ENCODE results near the gene GSG1L. TPM values are rescaled to one million over a fixed set of nuclear protein-coding genes. Genes with fewer than 3 reads are reported as not detected.

GSG1L gene
- total and polyA plus RNA-seq, 9 of the 15 experiments (the other 6 are each of a cell fraction or from before 2014, with no cell fraction given) = not detected

- no peak for TF ChIP-seq KAT8 (IDR thresholded peaks at IDR 0.05; ENCODE audit: low read depth)
- TF ChIP-seq SMARCA5 (IDR thresholded peaks at IDR 0.05) = no peak
- TF ChIP-seq TAF9B (IDR thresholded peaks at IDR 0.05; ENCODE audit: partially characterized antibody) = no peak
- no peak for TF ChIP-seq PRMT5 (CRISPR knock-in tag; IDR thresholded peaks at IDR 0.05)
- no peak for TF ChIP-seq ARID3A (IDR thresholded peaks at IDR 0.05; ENCODE audit: borderline replicate concordance, low read depth, low read length)
- TF ChIP-seq MED1 (CRISPR knock-in tag; IDR thresholded peaks at IDR 0.05; ENCODE audit: borderline replicate concordance) = no peak
- no peak for TF ChIP-seq NFRKB (IDR thresholded peaks at IDR 0.05; ENCODE audit: low read depth)
- no peak for TF ChIP-seq JUN (IDR thresholded peaks at IDR 0.05; ENCODE audit: borderline replicate concordance, low read depth, low read length)
- TF ChIP-seq JUN (CRISPR knock-in tag; IDR thresholded peaks at IDR 0.05; ENCODE audit: borderline replicate concordance) = no peak
- TF ChIP-seq ZNF436 (CRISPR knock-in tag; IDR thresholded peaks at IDR 0.05) = no peak
- TF ChIP-seq ZNF384 (IDR thresholded peaks at IDR 0.05; ENCODE audit: low read depth, low read length) = no peak
- no peak for TF ChIP-seq TCF3 (CRISPR knock-in tag; IDR thresholded peaks at IDR 0.05)
- TF ChIP-seq MAFF (IDR thresholded peaks at IDR 0.05; ENCODE audit: low read length) = peak; percentile 80
- TF ChIP-seq NFE2L1 (tag; IDR thresholded peaks at IDR 0.05; ENCODE audit: borderline replicate concordance, low read depth) = peak; percentile 67; the same call in 1 of the 2 replicates
- no peak for TF ChIP-seq CTCF (IDR thresholded peaks at IDR 0.05 in 2 of 3, conservative IDR thresholded peaks at IDR 0.05 in 1 of 3; ENCODE audit: insufficient read depth in 2 of 3, low read depth in 1 of 3, low read length in 3 of 3)
- TF ChIP-seq MCM2 (IDR thresholded peaks at IDR 0.05; ENCODE audit: low read depth) = no peak
- no peak for TF ChIP-seq ZNF512 (tag; IDR thresholded peaks at IDR 0.05)
- TF ChIP-seq POLR2AphosphoS5 (IDR thresholded peaks at IDR 0.05; ENCODE audit: control insufficient read depth, insufficient read depth, low read depth, low read length) = no peak
- TF ChIP-seq POLR3G (IDR thresholded peaks at IDR 0.05; ENCODE audit: extremely low read depth, insufficient read length, insufficient replicate concordance) = no peak
- TF ChIP-seq EZH2 (IDR thresholded peaks at IDR 0.05; ENCODE audit: borderline replicate concordance, low read depth, low read length) = no peak
- TF ChIP-seq ZNF3 (CRISPR knock-in tag; IDR thresholded peaks at IDR 0.05) = no peak
- no peak for TF ChIP-seq GTF2F1 (IDR thresholded peaks at IDR 0.05; ENCODE audit: low read depth, low read length)
- TF ChIP-seq C11orf30 (IDR thresholded peaks at IDR 0.05; ENCODE audit: low read depth) = peak; percentile 83
- TF ChIP-seq SMARCA4 (IDR thresholded peaks at IDR 0.05) = no peak
- no peak for TF ChIP-seq ZFX (CRISPR knock-in tag; IDR thresholded peaks at IDR 0.05)
- no peak for TF ChIP-seq CCAR2 (IDR thresholded peaks at IDR 0.05; ENCODE audit: low read depth, low read length)
- TF ChIP-seq ZNF263 (CRISPR knock-in tag; IDR thresholded peaks at IDR 0.05; ENCODE audit: borderline replicate concordance) = no peak
- TF ChIP-seq SP2 (IDR thresholded peaks at IDR 0.05; ENCODE audit: extremely low read depth, low read depth, low read length, poor library complexity, severe bottlenecking) = no peak
These were observed 93.9 kb downstream of the GSG1L start (continued) for GRCh38 chr16:27969574-27969973.

Measured in K562 (cell line).